Testis (tissue), 3 donors: Measurements from ENCODE around the gene HOXD12. TPM values are rescaled to one million over a fixed set of nuclear protein-coding genes. Genes with fewer than 3 reads are reported as not detected.
A peak's percentile ranks its signal among the peaks of the same experiment; 100 is the strongest.

Experiments
- DNase-seq: peaks from one replicate; pipeline ENCODE4 v3.0.0-alpha.2; 2019
- H3K27ac ChIP-seq, 2 donors: fragments of 200-600 bp; sonication (generic); one replicate each; pipeline ENCODE4 v1.5.1; 2019
- H3K27me3 ChIP-seq: fragments of 200-600 bp; sonication (generic); one replicate; pipeline ENCODE4 v1.5.1; 2019
- H3K36me3 ChIP-seq: fragments of 200-600 bp; sonication (generic); one replicate; pipeline ENCODE4 v1.5.1; 2017; ENCODE audit warnings: low read depth; ENCODE audit errors: missing control alignments
- H3K4me1 ChIP-seq: fragments of 200-600 bp; sonication (generic); one replicate; pipeline ENCODE4 v1.5.1; 2019
- H3K4me3 ChIP-seq, 2 donors: fragments of 200-600 bp; sonication (generic); one replicate each; pipeline ENCODE4 v1.5.1; 2017 to 2019
- H3K9me3 ChIP-seq: fragments of 200-600 bp; sonication (generic); one replicate; pipeline ENCODE4 v1.5.1; 2017
- POLR2A ChIP-seq: fragments of 450-650 bp; IDR thresholded peaks from one replicate; pipeline ENCODE4 v1.6.1; 2017; ENCODE audit warnings: antibody characterized with exemption, mild to moderate bottlenecking, moderate library complexity
- WGBS, 2 donors: methylation state at CpG; one replicate each; pipeline ENCODE4 v1.1.5; 2018; 5-methylcytosine and 5-hydroxymethylcytosine counted together
- intact Hi-C: fragments of 100-400 bp; cut with DNase I; formaldehyde crosslinking; loops from one replicate; pipeline ENCODE4 v1.15.1; 2023; ENCODE audit warnings: low total_unique reads
- polyA plus RNA-seq: library from polyadenylated mRNA; stranded (reverse); fragments of 350-450 nt; fragmentation: Illumina TruSeq; extraction: RNeasy Lipid Tissue Mini Kit (QIAGEN cat#74804); gene quantifications from one replicate; pipeline ENCODE4 v1.2.3, GENCODE V29; 2014; ENCODE audit warnings: low read depth, low replicate concordance; ENCODE audit not compliant: insufficient read depth
- total RNA-seq, 2 donors: library from RNA; depleted of rRNA; stranded (reverse); fragments of >200 nt; gene quantifications; one replicate each; pipeline ENCODE4 v1.2.3, GENCODE V29; 2016
- TF ChIP-seq, protein P1 (sequence below), 3 experiments: fragments of 450-650 bp in 2 of 3; fragments of 200-600 bp in 1 of 3; sonication (generic) in 1 of 3; IDR thresholded peaks; one replicate each; pipeline ENCODE4 v1.5.1; 2016 to 2019; ENCODE audit warnings: antibody characterized with exemption in 3 of 3, mild to moderate bottlenecking in 2 of 3, moderate library complexity in 1 of 3

Gene HOXD12
- total and polyA plus RNA-seq, 3 donors from 2014 or later: not detected

DNA sequence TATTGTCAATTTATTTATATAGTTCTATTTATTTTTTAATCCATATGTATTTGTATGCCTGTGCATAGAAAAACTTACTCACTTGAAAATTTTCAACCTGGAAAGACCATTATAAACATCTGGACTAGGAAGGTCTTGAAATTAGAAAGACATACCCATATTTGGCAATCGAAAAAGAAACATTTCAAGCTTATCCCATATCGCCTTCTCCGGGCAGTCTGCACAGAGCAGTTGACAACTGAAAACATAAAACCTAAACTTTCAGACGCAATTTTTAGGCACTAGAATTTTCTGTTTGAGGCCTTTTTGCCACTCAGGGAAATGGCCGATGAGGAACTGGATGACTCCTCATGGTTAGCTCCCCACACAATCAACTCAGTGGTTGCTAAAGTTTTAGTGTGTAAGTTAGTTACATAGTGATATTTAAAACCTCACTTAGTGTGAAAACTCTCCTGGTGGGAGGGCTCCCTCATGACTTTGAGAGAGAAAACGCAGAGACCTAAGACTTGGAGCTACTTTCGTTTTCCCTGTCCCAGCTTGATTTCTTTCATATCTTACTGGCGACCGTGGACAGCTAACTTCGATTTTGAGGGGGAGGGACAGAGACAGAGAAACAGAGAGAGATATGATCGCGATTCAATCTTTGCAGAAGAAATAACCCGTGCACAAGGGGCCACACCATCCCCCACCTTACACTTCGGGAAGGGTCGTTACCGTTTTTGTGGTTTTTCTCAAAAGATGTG is 3.2 kb upstream of the HOXD12 start:
- no peak for DNase-seq
- Histone ChIP-seq H3K4me3 (no peak overlapping the region), H3K4me1 (peaks cover 9% of the 10 kb centered on the region), H3K27ac (no peak overlapping the region), H3K9me3 (no peaks in the 10 kb centered on the region), H3K36me3 (no peaks in the 10 kb centered on the region), H3K27me3 (peaks cover 11% of the 10 kb centered on the region)
- 14 to 18% methylated on average over 16 of the region's 16 CpGs for WGBS, 2 donors
- TF ChIP-seq, protein P1, sequence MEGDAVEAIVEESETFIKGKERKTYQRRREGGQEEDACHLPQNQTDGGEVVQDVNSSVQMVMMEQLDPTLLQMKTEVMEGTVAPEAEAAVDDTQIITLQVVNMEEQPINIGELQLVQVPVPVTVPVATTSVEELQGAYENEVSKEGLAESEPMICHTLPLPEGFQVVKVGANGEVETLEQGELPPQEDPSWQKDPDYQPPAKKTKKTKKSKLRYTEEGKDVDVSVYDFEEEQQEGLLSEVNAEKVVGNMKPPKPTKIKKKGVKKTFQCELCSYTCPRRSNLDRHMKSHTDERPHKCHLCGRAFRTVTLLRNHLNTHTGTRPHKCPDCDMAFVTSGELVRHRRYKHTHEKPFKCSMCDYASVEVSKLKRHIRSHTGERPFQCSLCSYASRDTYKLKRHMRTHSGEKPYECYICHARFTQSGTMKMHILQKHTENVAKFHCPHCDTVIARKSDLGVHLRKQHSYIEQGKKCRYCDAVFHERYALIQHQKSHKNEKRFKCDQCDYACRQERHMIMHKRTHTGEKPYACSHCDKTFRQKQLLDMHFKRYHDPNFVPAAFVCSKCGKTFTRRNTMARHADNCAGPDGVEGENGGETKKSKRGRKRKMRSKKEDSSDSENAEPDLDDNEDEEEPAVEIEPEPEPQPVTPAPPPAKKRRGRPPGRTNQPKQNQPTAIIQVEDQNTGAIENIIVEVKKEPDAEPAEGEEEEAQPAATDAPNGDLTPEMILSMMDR (IDR thresholded peaks at IDR 0.05): no peak
- TF ChIP-seq POLR2A: no peak
- intact Hi-C loops: no loop called here

DNA sequence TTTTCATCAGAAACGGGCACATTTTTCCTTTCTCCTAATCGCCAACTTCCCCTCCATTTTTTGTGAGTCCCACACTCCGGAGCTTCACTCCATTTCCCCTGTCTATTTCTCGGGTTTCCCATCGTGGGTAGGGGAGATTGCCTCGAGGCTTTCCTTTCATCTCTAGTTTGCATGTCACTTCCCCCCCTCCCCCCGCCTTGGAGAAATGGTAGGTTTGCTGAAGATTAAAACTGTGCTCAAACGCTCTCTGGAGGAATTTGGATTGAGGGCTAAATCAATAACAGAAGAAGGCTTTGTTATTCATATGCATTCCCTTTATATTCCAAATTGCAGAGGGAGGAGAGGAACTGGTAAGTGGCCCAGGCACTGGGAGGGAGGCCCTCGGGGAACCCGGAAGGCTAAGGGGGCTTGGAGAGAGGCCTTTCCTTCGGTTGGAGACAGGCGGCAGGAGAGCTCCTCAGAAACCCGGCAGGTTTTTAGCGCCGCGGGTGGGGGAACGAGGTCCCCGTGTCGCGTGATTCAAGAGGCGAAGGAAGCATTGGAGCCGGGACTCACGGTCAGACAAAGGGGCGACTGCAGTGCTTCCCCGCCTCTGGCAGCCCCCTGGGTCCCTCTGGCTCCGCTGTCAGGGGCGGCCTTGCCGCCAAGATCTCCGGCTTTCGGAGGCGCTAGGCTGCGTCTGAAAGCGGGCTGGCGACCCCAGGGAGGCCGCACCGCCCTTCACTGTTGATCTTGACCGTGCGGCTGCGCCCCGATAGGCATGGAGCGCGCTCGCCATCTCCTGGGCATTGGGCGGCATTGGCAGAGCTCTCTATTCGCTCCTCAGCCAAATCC is 2.4 kb upstream of the HOXD12 start:
- Histone ChIP-seq H3K36me3 (no peaks in the 10 kb centered on the region), H3K4me1 (peaks cover 9% of the 10 kb centered on the region), H3K4me3 (no peak overlapping the region), H3K27ac (no peak overlapping the region), H3K27me3 (peaks cover 11% of the 10 kb centered on the region), H3K9me3 (no peaks in the 10 kb centered on the region)
- DNase-seq: peak; percentile 69
- 6 to 9% methylated on average over 34 to 45 of the region's 45 CpGs for WGBS, 2 donors
- intact Hi-C loops: no loop called here
- TF ChIP-seq, protein P1 (IDR thresholded peaks at IDR 0.05): peak in 2 of 3 experiments; percentile 48 to 62
- TF ChIP-seq POLR2A: no peak

DNA sequence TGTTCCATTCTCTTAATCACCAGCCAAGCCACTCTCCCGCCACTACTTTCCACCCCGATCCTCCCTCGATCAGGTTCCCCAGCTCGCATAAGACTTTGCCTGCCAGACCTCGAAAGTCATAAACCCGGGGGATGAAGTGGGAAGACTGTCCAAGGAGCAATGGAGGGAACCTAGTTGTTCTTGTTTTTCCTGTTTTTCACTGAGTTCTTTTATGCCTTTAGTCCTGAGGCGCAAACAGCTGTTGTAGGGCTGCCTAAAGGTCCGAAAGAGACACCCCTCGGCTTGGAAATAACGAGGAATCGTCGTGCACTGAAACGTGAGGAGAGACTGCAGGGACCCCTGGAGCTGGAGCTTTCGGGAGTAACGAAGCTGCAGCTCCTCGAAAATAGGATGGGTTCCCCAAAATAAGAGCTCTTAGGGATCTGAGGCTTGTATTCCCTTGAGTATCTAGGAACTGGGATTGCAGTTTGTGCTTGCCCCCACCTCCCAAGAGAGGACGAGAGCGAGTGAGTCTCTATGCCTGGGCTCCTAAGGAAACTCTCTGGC is 1.7 kb upstream of the HOXD12 start:
- no peak for DNase-seq
- TF ChIP-seq, protein P1 (IDR thresholded peaks at IDR 0.05): no peak
- TF ChIP-seq POLR2A: no peak
- 8 to 9% methylated on average over 17 to 18 of the region's 18 CpGs for WGBS, 2 donors
- Histone ChIP-seq H3K27me3 (peaks cover 11% of the 10 kb centered on the region), H3K27ac (no peak overlapping the region), H3K4me3 (no peak overlapping the region), H3K9me3 (no peaks in the 10 kb centered on the region), H3K36me3 (no peaks in the 10 kb centered on the region), H3K4me1 (peaks cover 9% of the 10 kb centered on the region)
- intact Hi-C loops: no loop called here

DNA sequence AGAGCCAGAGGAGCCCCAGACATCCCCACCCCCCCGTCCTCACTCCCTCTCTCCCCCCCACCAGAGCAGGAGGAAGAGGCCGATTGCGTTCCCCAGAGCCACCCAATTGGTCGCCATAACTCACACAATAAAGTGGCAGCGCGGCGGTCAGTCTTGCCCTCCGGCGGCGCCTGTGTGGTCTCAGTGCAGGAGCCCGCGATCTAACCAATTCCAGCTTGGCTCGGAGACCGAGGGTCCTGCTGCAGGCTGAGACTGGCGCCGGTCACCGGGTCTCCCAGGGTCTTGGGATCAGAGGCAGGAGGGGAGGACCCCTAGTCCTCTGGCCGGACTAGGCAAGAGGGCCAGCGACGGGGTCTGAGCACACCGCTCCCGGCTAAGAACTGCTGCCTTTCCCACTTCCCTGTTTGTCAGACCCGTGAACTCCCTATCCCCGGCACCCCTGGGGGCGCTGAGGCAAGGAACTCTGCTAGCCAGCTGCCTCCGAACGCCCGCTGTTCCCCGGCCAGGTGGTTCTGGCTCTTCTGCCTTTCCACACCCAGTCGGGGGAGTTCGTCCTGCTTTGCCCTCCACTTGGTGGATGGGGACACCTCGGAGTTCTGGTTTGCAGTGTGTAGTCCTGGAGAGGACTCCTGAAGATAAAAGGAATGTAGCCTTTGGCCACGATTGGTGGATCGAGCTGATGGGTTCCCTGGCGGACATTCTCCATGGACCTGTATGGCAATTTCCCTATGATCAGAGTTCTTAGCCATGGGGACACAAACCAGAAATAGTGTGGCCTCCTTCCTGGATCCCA is 1.0 kb upstream of the HOXD12 start:
- H3K27me3 ChIP-seq: peaks cover 11% of the 10 kb centered on the region
- intact Hi-C loops: no loop called here
- WGBS, 2 donors: 8 to 13% methylated on average over 11 to 35 of the region's 35 CpGs
- no peaks in the 10 kb centered on the region for H3K36me3 ChIP-seq
- no peak for DNase-seq
- H3K4me3 ChIP-seq: no peak overlapping the region
- no peaks in the 10 kb centered on the region for H3K9me3 ChIP-seq
- H3K27ac ChIP-seq: no peak overlapping the region
- H3K4me1 ChIP-seq: peaks cover 9% of the 10 kb centered on the region
- no peak for TF ChIP-seq POLR2A
- TF ChIP-seq, protein P1 (IDR thresholded peaks at IDR 0.05): no peak
